NCI-H524 treated with DMSO at 0.1 percent for 48 hours (cell line): ENCODE data around the gene MT3.
"Not testable (repeated sequence)": the region's sequence is repeated elsewhere in the genome, so short reads cannot be mapped to it uniquely, and the experiment has no call there.

Experiments used
- DNase-seq: peaks from one replicate; lab custom pipeline; 2025; lab: John Stamatoyannopoulos, UW

The MT3 gene

GRCh38 chr16:56580391-56581048 lies 8.8 kb upstream of the MT3 start:
- DNase-seq: no peak

DNA sequence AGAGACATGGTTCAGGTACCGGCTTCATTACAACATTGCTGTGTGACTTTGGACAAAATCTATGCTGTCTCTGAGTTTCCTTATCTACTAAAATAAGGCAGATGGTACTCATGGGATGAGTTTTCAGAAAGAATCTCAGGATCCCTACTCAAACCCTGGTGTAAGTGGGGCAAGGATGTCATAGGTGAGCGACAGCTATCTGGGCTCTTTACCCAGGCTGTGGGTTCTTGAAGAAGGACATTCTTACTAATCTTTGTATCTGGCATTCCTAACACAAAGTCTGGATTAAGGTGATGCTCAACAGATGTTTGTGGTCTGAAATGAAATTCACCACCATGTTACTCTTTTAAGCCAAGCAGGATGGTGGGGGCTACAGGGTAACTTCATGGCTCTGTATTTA lies 6.4 kb upstream of the MT3 start:
- DNase-seq: not testable (repeated sequence)

DNA sequence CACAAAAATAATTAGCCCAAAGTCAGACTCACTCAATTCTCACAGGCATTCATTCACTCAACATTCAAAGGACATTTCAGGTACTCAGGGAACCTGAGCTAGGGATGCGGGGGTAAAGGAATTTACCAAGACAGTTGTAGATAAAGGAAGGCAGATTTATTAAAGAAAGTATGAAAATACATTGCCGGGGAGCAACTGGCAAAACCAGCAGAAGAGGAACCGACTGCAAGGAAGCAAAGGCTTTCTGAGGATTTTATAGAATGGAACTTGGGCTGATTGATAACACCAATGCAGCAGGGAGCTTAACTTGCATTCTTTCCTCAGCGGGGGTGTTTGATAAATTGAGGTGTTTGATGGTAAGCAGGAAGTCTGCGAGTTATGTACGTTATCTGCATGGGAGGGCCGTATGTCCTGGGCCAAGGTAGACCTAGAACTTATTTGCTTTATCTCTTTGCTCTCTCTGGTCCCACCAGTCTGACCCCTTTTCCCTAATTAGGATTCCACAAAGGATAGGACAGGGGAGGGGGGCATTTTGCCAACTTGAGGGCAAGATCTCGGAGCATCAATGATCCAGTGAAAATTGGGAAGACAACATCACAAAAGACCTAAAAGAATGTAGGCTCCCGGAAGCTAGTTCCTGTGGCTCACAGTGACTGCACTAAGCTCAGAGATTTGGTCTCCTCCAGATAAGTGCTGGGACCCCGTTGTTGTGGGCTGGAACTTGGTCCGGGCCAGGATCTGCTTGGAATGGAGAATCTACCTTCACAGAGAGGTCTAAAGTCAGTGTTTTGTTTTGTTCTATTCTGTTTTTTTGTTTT lies 5.8 kb upstream of the MT3 start:
- DNase-seq: no peak

DNA sequence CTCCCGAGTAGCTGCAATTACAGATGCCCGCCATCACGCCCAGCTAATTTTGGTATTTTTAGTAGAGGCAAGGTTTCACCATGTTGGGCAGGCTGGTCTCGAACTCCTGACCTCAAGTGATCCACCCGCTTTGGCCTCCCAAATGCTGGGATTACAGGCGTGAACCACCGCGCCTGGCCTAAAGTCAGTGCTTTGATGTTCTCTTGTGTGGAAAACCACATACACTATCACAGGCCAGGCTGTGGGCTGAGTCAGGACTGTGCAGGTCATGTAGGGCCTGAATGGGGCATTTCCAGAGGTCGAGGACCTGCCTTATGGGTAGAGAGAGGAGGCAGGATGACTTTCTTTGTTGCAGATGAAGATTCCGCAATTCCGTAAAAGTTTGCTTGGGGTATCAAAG lies 5.1 kb upstream of the MT3 start:
- DNase-seq: no peak

DNA sequence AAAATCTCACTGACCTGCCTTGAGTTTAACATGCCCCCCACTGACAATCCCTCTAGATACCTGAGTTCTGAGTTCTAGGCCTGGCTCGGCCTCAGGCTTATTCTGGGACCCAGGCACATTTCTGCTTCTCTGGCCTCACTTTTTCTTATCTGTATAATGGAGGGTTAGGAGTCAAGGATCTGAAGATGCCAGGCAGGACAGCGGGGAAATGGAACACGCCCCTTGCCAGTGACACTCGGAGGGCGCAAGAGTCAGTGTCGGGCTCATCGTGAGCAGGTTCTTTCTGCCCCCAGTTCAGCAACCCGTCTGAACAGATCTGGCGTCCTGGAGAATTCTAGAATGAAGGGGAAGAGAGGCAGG lies 567 bp upstream of the MT3 start:
- no peak for DNase-seq

GRCh38 chr16:56591377-56592060 lies 2.2 kb downstream of the MT3 start:
- no peak for DNase-seq

- no peak for DNase-seq
Observed at GRCh38 chr16:56593573-56594291, 4.4 kb downstream of the MT3 start.

DNA sequence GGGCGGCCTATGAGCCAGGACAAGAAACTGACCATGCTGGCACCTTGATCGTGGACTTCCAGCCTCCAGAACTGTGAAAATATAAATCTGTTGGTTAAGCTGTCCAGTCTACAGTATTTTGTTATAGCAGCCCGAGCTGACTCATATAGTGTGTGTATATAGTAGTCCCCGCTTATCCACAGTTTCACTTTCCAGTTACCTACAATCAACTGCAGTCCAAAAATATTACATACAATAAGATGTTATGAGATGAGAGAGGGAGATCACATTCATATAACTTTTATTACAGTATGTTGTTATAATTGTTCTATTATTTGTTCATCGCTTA lies 4.9 kb downstream of the MT3 start:
- no peak for DNase-seq

DNA sequence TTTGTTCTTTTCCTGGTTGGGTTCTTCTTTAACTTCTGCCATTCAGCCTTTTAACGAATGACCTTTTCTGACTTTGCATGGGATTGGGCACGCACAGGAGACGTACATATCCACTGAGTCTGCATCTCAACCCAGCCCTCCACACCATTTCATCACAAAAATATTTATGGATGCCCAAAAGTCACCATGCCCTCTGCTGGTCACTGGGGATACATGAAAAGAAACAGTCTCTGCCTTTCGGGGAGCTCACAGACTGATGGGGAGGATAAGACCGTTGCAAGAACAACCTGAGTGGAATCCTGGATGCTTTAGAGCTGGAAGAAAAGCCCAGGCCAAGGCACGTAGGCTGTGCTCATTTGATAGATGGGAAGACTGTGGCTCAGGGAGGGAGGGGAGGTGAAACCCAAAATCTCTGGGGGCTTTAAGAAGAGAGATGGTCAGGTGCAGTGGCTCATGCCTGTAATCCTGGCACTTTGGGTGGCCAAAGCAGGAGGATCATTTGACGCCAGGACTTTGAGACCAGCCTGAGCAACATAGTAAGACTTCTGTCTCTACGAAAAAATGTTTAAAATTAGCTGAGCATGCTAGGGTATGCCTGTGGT lies 11.2 kb downstream of the MT3 start:
- DNase-seq: no peak

DNA sequence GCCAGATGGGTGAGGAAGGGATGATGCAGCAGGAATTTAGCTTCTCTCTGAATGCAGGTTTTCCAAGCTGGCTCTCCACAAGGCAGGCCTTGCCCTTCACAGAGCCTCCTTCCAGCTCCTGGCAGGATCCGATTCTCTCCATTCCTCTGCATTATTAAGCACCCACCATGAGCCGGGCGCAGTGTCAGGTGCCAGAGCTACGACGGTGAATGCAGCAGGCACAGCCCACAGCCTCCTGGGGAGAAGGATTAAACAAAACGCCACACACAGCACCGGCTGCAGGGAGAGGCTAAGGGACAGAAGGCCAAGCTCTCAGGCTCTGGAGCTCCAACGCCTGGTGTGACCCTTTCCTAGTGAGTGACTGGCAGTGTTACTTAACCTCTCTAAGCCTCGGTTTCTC lies 12.0 kb downstream of the MT3 start:
- DNase-seq: no peak

DNA sequence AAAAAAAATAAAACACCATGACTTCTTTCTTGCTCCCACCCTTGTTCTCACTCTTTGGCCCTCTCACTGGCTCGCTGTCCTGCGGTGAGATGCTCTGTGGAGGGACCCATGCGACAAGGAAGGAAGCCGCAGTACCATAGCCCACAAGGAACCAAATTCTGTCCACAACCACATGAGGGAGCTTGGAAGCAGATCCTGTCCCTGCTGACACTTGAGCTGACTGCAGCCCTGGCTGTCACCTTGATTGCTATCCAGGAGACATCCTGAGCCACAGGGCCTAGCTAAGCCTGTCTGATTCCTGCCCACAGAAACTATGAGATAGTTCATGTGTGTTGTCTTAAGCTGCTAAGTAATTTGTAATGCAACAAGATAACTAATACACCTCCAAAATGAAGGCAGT lies 14.3 kb downstream of the MT3 start:
- no peak for DNase-seq

DNA sequence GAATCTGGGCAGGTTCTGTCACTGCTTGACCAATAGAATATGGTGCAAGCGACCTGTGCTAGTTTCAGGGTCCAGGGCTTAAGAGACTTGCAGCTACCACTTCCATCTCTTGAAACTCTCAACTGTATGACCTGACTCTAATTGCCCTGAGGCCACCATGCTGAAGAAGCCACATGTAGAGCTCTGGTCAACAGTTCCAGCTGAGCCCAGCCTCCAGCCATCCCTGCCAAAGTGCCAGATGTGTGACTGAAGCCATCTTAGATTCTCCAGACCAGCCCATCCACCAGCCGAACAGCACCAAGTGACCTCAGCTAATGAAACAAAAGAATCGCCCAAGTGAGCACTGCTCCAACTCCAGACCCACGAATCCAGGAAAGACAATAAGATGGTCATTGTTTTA lies 15.6 kb downstream of the MT3 start:
- no peak for DNase-seq

- no peak for DNase-seq
Observed at GRCh38 chr16:56605475-56605874, 16.1 kb downstream of the MT3 start.

DNA sequence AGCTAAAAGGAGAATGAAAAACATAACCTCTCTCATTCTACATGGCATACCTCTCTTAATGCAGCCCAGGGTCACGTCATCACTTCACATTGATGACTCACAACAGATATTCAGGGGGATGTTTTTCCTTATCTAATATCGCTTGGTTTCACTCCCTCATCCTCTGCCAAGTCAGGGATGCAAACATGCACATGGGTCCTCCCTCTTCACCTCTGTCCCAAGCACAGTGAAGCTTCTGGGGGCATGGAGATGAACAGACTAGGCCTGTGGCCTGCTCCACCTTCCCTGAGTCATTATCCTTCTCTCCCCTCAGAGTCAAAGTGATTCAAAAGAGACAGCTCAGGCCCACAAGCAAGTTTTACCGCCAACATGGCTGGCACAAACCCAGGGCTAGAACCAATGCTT lies 16.7 kb downstream of the MT3 start:
- DNase-seq: no peak

DNA sequence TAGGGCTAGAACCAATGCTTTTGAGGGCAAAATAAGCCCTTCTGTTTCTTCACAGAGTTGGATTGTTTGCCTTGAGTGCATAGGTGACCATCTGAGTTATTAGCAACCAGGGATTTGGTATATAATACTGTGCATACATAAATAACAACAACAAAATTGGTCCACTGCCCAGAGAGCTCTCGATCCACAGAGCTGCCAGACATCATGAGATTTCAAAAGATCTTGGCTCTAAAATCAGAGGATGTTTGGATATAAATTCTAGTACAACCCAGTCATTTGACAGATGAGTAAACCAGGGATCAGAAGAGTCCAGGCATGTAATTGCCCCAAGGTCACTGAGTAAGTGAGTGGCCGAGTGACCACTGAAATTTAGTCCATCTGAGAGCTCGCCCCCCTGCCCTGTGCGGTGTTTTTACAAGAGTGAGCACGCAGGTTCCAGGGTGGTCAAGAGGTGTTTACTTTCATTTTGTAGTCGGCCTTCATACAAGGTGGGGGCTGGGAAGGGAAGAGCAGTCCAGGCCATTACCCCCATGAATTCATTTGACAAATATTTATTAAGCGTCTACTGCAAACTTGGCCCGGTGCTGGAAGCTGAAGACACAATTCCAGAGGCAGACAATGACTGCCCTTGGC lies 17.3 kb downstream of the MT3 start:
- DNase-seq: no peak

GRCh38 chr16:56607109-56607618 lies 17.8 kb downstream of the MT3 start:
- no peak for DNase-seq

DNA sequence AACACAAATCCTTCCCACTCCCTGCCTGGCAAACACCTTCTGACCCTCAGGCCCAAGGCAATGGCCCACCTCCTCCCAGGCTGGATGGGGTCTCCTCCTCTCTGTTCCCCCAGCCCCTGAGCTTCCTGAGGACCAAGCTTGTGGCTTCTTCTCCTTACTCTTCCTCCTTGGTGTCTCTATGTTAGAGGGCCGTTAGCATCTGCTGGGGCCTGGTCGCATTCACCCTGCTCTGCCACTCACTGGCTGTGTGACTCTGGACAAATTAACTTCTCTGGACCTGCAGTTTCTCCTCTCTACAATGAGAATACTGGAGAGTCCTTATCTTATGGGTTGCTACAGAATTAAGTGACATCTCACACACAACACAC lies 18.3 kb downstream of the MT3 start:
- no peak for DNase-seq

DNA sequence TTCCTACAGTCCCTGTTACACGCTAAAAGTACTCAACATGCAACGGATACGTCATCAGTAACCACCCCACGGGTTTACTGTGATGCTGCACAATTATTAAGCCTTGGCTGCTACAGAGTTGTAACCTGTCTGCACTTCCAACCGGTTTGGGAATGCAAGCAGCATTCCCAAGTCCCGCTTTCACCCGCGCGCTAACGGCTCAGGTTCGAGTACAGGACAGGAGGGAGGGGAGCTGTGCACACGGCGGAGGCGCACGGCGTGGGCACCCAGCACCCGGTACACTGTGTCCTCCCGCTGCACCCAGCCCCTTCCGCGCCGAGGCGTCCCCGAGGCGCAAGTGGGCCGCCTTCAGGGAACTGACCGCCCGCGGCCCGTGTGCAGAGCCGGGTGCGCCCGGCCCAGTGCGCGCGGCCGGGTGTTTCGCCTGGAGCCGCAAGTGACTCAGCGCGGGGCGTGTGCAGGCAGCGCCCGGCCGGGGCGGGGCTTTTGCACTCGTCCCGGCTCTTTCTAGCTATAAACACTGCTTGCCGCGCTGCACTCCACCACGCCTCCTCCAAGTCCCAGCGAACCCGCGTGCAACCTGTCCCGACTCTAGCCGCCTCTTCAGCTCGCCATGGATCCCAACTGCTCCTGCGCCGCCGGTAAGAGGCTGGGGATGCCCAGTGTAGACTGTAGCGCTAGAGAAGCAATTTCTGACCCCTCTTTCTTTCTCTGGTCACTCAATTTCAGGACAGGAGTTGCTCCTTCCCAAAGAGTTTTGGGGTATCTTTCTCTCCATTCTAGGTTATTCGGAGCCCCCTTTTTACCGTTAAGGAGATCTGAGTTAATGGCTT lies 18.9 kb downstream of the MT3 start, which contains the start of gene MT2A:
MT2A (plus strand) TSS at position 542 of the 833 bp plus-strand sequence; CDS start at position 614, 72 bp downstream.
- peak; percentile 89 for DNase-seq

- peak; percentile 39 for DNase-seq
Observed at GRCh38 chr16:56608876-56609462, 19.6 kb downstream of the MT3 start.

GRCh38 chr16:56609463-56609921 lies 20.2 kb downstream of the MT3 start:
- no peak for DNase-seq
